ENCODE measurements around the gene MAGI1.

DNA sequence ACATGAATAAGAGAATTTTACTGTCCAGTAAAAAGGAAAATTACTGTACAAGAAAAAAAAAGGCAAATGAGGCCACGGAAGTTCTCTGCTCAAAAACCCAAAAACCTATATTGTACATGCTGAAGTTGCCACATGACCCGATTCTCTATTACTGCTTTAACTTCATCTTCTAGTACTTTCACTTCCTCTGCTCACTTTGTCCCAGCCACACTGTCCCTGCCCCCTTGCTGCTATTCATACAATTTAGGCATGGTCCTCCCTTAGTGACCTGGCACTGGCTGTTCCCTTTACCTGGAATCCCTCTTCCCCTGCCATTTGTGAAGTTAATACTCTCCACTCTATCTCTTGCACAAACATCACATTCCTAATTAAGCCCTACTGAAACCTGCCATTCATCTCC is 457.4 kb downstream of the MAGI1 start:
- TF ChIP-seq, protein P1, sequence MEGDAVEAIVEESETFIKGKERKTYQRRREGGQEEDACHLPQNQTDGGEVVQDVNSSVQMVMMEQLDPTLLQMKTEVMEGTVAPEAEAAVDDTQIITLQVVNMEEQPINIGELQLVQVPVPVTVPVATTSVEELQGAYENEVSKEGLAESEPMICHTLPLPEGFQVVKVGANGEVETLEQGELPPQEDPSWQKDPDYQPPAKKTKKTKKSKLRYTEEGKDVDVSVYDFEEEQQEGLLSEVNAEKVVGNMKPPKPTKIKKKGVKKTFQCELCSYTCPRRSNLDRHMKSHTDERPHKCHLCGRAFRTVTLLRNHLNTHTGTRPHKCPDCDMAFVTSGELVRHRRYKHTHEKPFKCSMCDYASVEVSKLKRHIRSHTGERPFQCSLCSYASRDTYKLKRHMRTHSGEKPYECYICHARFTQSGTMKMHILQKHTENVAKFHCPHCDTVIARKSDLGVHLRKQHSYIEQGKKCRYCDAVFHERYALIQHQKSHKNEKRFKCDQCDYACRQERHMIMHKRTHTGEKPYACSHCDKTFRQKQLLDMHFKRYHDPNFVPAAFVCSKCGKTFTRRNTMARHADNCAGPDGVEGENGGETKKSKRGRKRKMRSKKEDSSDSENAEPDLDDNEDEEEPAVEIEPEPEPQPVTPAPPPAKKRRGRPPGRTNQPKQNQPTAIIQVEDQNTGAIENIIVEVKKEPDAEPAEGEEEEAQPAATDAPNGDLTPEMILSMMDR (IDR thresholded peaks at IDR 0.05) = no peak
- TF ChIP-seq POLR2A (IDR thresholded peaks at IDR 0.05) = no peak

All from vagina (tissue), 2 donors.